H9 (cell line): ENCODE measurements around the gene CACNA2D3. TPM values are rescaled to one million over a fixed set of nuclear protein-coding genes. Genes with fewer than 3 reads are reported as not detected.

Experiments used
- DNase-seq: peaks from one replicate; pipeline ENCODE4 v3.0.0-alpha.2; 2017
- H2AFZ ChIP-seq: one replicate; pipeline ENCODE4 v1.6.1; 2013; ENCODE audit warnings: mild to moderate bottlenecking, low read length, control low read depth, moderate library complexity
- H2AK5ac ChIP-seq: 2 replicates; pipeline ENCODE4 v1.6.1; 2013; ENCODE audit warnings: low read length, control low read depth, mixed read lengths; ENCODE audit not compliant: insufficient read length
- H2BK120ac ChIP-seq: one replicate; pipeline ENCODE4 v1.6.1; 2013; ENCODE audit warnings: low read depth, mild to moderate bottlenecking, low read length, control low read depth, inconsistent platforms; ENCODE audit not compliant: poor library complexity, severe bottlenecking
- H2BK12ac ChIP-seq: 2 replicates; pipeline ENCODE4 v1.6.1; 2013; ENCODE audit warnings: low read length, control low read depth, mixed read lengths, low read depth; ENCODE audit not compliant: insufficient read length
- H2BK15ac ChIP-seq: 2 replicates; pipeline ENCODE4 v1.6.1; 2013; ENCODE audit warnings: low read depth, low read length, control low read depth
- H2BK20ac ChIP-seq: one replicate; pipeline ENCODE4 v1.6.1; 2013; ENCODE audit warnings: low read depth, mild to moderate bottlenecking, low read length, control low read depth, inconsistent platforms; ENCODE audit not compliant: poor library complexity, severe bottlenecking
- H2BK5ac ChIP-seq: 2 replicates; pipeline ENCODE4 v1.6.1; 2013; ENCODE audit warnings: low read length, control low read depth, mixed read lengths; ENCODE audit not compliant: insufficient read length
- H3K14ac ChIP-seq: 2 replicates; pipeline ENCODE4 v1.6.1; 2013; ENCODE audit warnings: low read length, control low read depth; ENCODE audit not compliant: insufficient read depth
- H3K18ac ChIP-seq: 2 replicates; pipeline ENCODE4 v1.6.1; 2013; ENCODE audit warnings: low read depth, mild to moderate bottlenecking, mixed read lengths, low read length, control low read depth; ENCODE audit not compliant: insufficient read length
- H3K23ac ChIP-seq: 2 replicates; pipeline ENCODE4 v1.6.1; 2013; ENCODE audit warnings: low read length, control low read depth, mixed read lengths, low read depth; ENCODE audit not compliant: insufficient read length
- H3K23me2 ChIP-seq: 2 replicates; pipeline ENCODE4 v1.6.1; 2013; ENCODE audit warnings: low read depth, mild to moderate bottlenecking, mixed read lengths, low read length, control low read depth; ENCODE audit not compliant: insufficient read length, poor library complexity, severe bottlenecking
- H3K27ac ChIP-seq: 2 replicates; pipeline ENCODE4 v1.5.1; 2013; ENCODE audit warnings: low read length, control low read depth, mixed read lengths, low read depth; ENCODE audit not compliant: insufficient read length
- H3K27me3 ChIP-seq: 2 replicates; pipeline ENCODE4 v1.6.1; 2013; ENCODE audit warnings: low read length, control low read depth, inconsistent platforms; ENCODE audit not compliant: insufficient read depth
- H3K4ac ChIP-seq: 2 replicates; pipeline ENCODE4 v1.6.1; 2013; ENCODE audit warnings: low read depth, mild to moderate bottlenecking, control low read depth, inconsistent platforms, low read length, moderate library complexity
- H3K4me1 ChIP-seq: 2 replicates; pipeline ENCODE4 v1.6.1; 2013; ENCODE audit warnings: low read length, control low read depth, inconsistent platforms; ENCODE audit not compliant: insufficient read depth
- H3K4me2 ChIP-seq: 2 replicates; pipeline ENCODE4 v1.6.1; 2013; ENCODE audit warnings: low read length, control low read depth, mixed read lengths; ENCODE audit not compliant: insufficient read length, insufficient read depth
- H3K56ac ChIP-seq: 2 replicates; pipeline ENCODE4 v1.6.1; 2013; ENCODE audit warnings: low read depth, mild to moderate bottlenecking, mixed read lengths, low read length, control low read depth; ENCODE audit not compliant: insufficient read length
- H3K79me1 ChIP-seq: 2 replicates; pipeline ENCODE4 v1.6.1; 2013; ENCODE audit warnings: low read depth, mild to moderate bottlenecking, moderate library complexity, low read length, control low read depth, inconsistent platforms; ENCODE audit not compliant: insufficient read depth, poor library complexity, severe bottlenecking
- H3K79me2 ChIP-seq: 2 replicates; pipeline ENCODE4 v1.6.1; 2013; ENCODE audit warnings: low read length, control low read depth, inconsistent platforms; ENCODE audit not compliant: insufficient read depth
- H3K9ac ChIP-seq: 2 replicates; pipeline ENCODE4 v1.6.1; 2013; ENCODE audit warnings: low read length, control low read depth, mixed read lengths; ENCODE audit not compliant: insufficient read length; ENCODE audit errors: extremely low read depth
- H3K9me3 ChIP-seq: one replicate; pipeline ENCODE4 v1.6.1; 2013; ENCODE audit warnings: low read depth, low read length, inconsistent platforms; ENCODE audit not compliant: control insufficient read depth
- H3T11ph ChIP-seq: one replicate; pipeline ENCODE4 v1.6.1; 2013; ENCODE audit warnings: mild to moderate bottlenecking, low read length, control low read depth, inconsistent platforms
- H4K20me1 ChIP-seq: one replicate; pipeline ENCODE4 v1.6.1; 2013; ENCODE audit not compliant: control insufficient read depth, insufficient read length, insufficient read depth
- H4K5ac ChIP-seq: 2 replicates; pipeline ENCODE4 v1.6.1; 2013; ENCODE audit warnings: low read depth, mild to moderate bottlenecking, mixed read lengths, low read length, control low read depth; ENCODE audit not compliant: insufficient read length
- H4K8ac ChIP-seq: replicated peaks from 2 replicates; pipeline ENCODE4 v1.6.1; 2013; ENCODE audit warnings: low read length, control low read depth, mixed read lengths, low read depth; ENCODE audit not compliant: insufficient read length
- H4K91ac ChIP-seq: 2 replicates; pipeline ENCODE4 v1.6.1; 2013; ENCODE audit warnings: low read depth, mild to moderate bottlenecking, moderate library complexity, mixed read lengths, low read length, control low read depth; ENCODE audit not compliant: insufficient read length
- H3K27ac Mint-ChIP-seq, 3 experiments: 2 replicates in 2 of 3; 3 replicates in 1 of 3; pipeline ENCODE4 v1.8.0; 2020 to 2021; ENCODE audit warnings: mixed read lengths in 3 of 3, mild to moderate bottlenecking in 1 of 3, moderate library complexity in 1 of 3
- H3K27me3 Mint-ChIP-seq: 2 replicates; pipeline ENCODE4 v1.8.0; 2021; ENCODE audit warnings: low read depth, mild to moderate bottlenecking, moderate library complexity, mixed read lengths
- H3K36me3 Mint-ChIP-seq, 3 experiments: 2 replicates in 2 of 3; 3 replicates in 1 of 3; pipeline ENCODE4 v1.8.0; 2020 to 2021; ENCODE audit warnings: low read depth in 3 of 3, mixed read lengths in 3 of 3; ENCODE audit not compliant: insufficient read depth in 1 of 3
- H3K4me1 Mint-ChIP-seq, 2 experiments: 2 replicates each; pipeline ENCODE4 v1.8.0; 2020; ENCODE audit warnings: mixed read lengths in 2 of 2
- H3K4me3 Mint-ChIP-seq, 2 experiments: 2 replicates in 1 of 2; 3 replicates in 1 of 2; pipeline ENCODE4 v1.8.0; 2020 to 2021; ENCODE audit warnings: mild to moderate bottlenecking in 2 of 2, mixed read lengths in 2 of 2, moderate library complexity in 1 of 2
- H3K9me3 Mint-ChIP-seq, 2 experiments: 2 replicates in 1 of 2; 3 replicates in 1 of 2; pipeline ENCODE4 v1.8.0; 2020; ENCODE audit warnings: mild to moderate bottlenecking in 2 of 2, mixed read lengths in 2 of 2, moderate library complexity in 1 of 2
- CTCF ChIP-seq: fragments of 200-600 bp; sonication (generic); conservative IDR thresholded peaks from 3 replicates; pipeline ENCODE4 v1.8.0; 2021; ENCODE audit warnings: antibody characterized with exemption, mild to moderate bottlenecking
- WGBS: extraction: QIAGEN DNeasy Blood & Tissue Kit; methylation state at CpG from one replicate; pipeline ENCODE4 v1.1.7; 2013; ENCODE audit warnings: missing lambda C conversion rate, low lambda C conversion rate, mixed read lengths; ENCODE audit not compliant: insufficient read length; ENCODE audit errors: extremely low coverage; 5-methylcytosine and 5-hydroxymethylcytosine counted together
- total RNA-seq: library from RNA; stranded (reverse); gene quantifications from 2 replicates; pipeline ENCODE4 v1.2.1, GENCODE V29; 2021

Gene CACNA2D3
- total RNA-seq, 1 experiment from 2014 or later = 3.2 TPM

- no peak overlapping the region for H3K14ac ChIP-seq
- H2AK5ac ChIP-seq = no peak overlapping the region
- Mint-ChIP-seq H3K27ac (no peak overlapping the region), H3K4me3 (no peak overlapping the region), H3K9me3 (no peaks in the 10 kb centered on the region), H3K36me3 (0 out of 7 replicates have a peak, but pooled peaks cover 0 to 4% (median 0%) of the 10 kb centered on the region in 3 experiments), H3K27me3 (peaks cover 55% of the 10 kb centered on the region), H3K4me1 (no peaks in the 10 kb centered on the region)
- H3K23ac ChIP-seq = no peak overlapping the region
- no peak overlapping the region for H3K4me2 ChIP-seq
- no peak overlapping the region for H3K56ac ChIP-seq
- no peak overlapping the region for H2BK15ac ChIP-seq
- no peak overlapping the region for H3K4ac ChIP-seq
- no peak overlapping the region for H3T11ph ChIP-seq
- no peak overlapping the region for H2BK12ac ChIP-seq
- H2BK120ac ChIP-seq = no peak overlapping the region
- H3K27me3 ChIP-seq = peaks cover 8% of the 10 kb centered on the region; the same call in 1 of the 2 replicates
- no peak overlapping the region for H2BK20ac ChIP-seq
- H2BK5ac ChIP-seq = no peak overlapping the region
- no peaks in the 10 kb centered on the region for H3K79me1 ChIP-seq
- TF ChIP-seq CTCF = no peak
- DNase-seq = no peak
- H4K8ac ChIP-seq = no peak overlapping the region
- no peak overlapping the region for H3K9ac ChIP-seq
- H3K27ac ChIP-seq = no peak overlapping the region
- no peak overlapping the region for H4K91ac ChIP-seq
- WGBS = no CpG with 5 or more reads among the region's 3 CpGs
- no peak overlapping the region for H3K18ac ChIP-seq
- H3K23me2 ChIP-seq = no peaks in the 10 kb centered on the region
- H2AFZ ChIP-seq = no peak overlapping the region
- no peaks in the 10 kb centered on the region for H3K4me1 ChIP-seq
- H4K5ac ChIP-seq = no peak overlapping the region
- no peaks in the 10 kb centered on the region for H3K79me2 ChIP-seq
- no peaks in the 10 kb centered on the region for H3K9me3 ChIP-seq
- no peaks in the 10 kb centered on the region for H4K20me1 ChIP-seq
Observed at GRCh38 chr3:54814224-54814623, 691.9 kb downstream of the CACNA2D3 start.
